Type B pancreatic cell (in vitro differentiated cells): ENCODE measurements around the gene TRIM10. TPM values are rescaled to one million over a fixed set of nuclear protein-coding genes. Genes with fewer than 3 reads are reported as not detected.
A peak's percentile ranks its signal among the peaks of the same experiment; 100 is the strongest.
"Not testable (repeated sequence)": the region's sequence is repeated elsewhere in the genome, so short reads cannot be mapped to it uniquely, and the experiment has no call there.

Source experiments
- DNase-seq: peaks from one replicate; pipeline ENCODE4 v3.0.0; 2021; ENCODE audit warnings: mixed read lengths; ENCODE audit not compliant: unreplicated experiment; ENCODE audit errors: extremely low spot score
- H3K27ac Mint-ChIP-seq: 2 replicates; pipeline ENCODE4 v1.8.0; 2021; ENCODE audit warnings: mild to moderate bottlenecking, mixed read lengths
- H3K27me3 Mint-ChIP-seq: 2 replicates; pipeline ENCODE4 v1.8.0; 2021; ENCODE audit warnings: mixed read lengths
- H3K36me3 Mint-ChIP-seq: 2 replicates; pipeline ENCODE4 v1.8.0; 2021; ENCODE audit warnings: mixed read lengths
- H3K4me1 Mint-ChIP-seq: one replicate; pipeline ENCODE4 v1.8.0; 2021; ENCODE audit warnings: mixed read lengths; ENCODE audit not compliant: unreplicated experiment
- H3K4me3 Mint-ChIP-seq: 2 replicates; pipeline ENCODE4 v1.8.0; 2021; ENCODE audit warnings: mild to moderate bottlenecking, mixed read lengths
- H3K9me3 Mint-ChIP-seq: 2 replicates; pipeline ENCODE4 v1.8.0; 2021; ENCODE audit warnings: mixed read lengths
- CTCF ChIP-seq: fragments of 200-600 bp; sonication (generic); conservative IDR thresholded peaks from 2 replicates; pipeline ENCODE4 v1.5.0; 2021; ENCODE audit warnings: antibody characterized with exemption, mild to moderate bottlenecking
- total RNA-seq: library from RNA; stranded (reverse); gene quantifications from 2 replicates; pipeline ENCODE4 v1.2.1, GENCODE V29; 2021; ENCODE audit warnings: low replicate concordance

Gene TRIM10
- total RNA-seq, 1 donor from 2014 or later, result not detected

DNA sequence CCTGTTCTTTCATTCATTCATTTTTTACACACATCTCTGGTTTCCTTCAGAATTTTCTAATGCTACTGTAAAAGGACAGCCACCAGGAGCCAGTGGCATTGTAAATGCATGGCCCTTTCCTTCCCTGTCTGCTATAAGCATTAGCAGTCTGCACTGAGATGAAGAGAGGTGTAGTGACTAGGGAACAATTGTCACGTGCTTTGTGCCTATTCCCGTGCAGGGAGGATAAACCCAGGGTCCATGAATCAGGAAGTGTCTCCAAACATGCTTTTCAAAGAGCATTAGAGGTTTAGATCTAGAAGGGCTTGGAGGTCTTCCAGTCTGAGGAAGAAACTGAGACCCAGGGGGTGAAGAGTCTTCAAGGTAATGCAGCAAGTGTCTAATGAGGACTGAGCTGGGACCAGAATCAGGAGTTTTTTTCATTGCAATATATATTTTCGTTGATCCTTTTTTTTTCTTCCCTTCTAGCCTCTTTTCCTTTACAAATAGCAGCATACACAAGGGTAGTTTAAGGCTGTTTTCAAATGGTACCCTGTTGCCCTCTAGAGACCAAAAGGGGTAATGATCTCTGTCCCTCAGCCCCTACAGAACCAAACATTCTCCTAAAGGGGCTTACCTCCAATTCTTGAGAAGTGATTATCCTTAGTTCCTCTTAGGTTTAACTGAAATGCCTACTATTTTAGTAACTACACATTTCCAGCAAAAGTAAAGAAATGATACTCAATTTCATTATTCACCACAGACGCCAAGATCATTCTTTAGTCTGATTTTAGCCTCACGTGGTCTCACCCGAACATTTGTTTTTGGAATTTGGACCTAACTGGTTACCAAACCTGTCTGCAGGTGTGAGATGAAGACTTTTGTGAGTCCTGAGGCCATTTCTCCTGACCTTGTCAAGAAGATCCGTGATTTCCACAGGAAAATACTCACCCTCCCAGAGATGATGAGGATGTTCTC is 8.9 kb upstream of the TRIM10 start:
- peak; percentile 78 for TF ChIP-seq CTCF
- H3K27ac Mint-ChIP-seq, result no peak overlapping the region
- no peak for DNase-seq
- H3K4me3 Mint-ChIP-seq, result no peak overlapping the region
- no peaks in the 10 kb centered on the region for H3K4me1 Mint-ChIP-seq
- H3K9me3 Mint-ChIP-seq, result no peaks in the 10 kb centered on the region
- no peaks in the 10 kb centered on the region for H3K36me3 Mint-ChIP-seq
- H3K27me3 Mint-ChIP-seq, result peaks cover 92% of the 10 kb centered on the region

- no peaks in the 10 kb centered on the region for H3K9me3 Mint-ChIP-seq
- H3K4me3 Mint-ChIP-seq, result no peak overlapping the region
- no peaks in the 10 kb centered on the region for H3K4me1 Mint-ChIP-seq
- H3K27me3 Mint-ChIP-seq, result peaks cover 91% of the 10 kb centered on the region
- no peak overlapping the region for H3K27ac Mint-ChIP-seq
- H3K36me3 Mint-ChIP-seq, result no peaks in the 10 kb centered on the region
- TF ChIP-seq CTCF, result no peak
- DNase-seq, result no peak
Observed at GRCh38 chr6:30168741-30169140, 7.7 kb upstream of the TRIM10 start.

- no peak for TF ChIP-seq CTCF
- peaks cover 78% of the 10 kb centered on the region for H3K27me3 Mint-ChIP-seq
- no peak overlapping the region for H3K4me3 Mint-ChIP-seq
- no peak for DNase-seq
- H3K4me1 Mint-ChIP-seq, result no peaks in the 10 kb centered on the region
- H3K27ac Mint-ChIP-seq, result no peak overlapping the region
- no peaks in the 10 kb centered on the region for H3K9me3 Mint-ChIP-seq
- no peaks in the 10 kb centered on the region for H3K36me3 Mint-ChIP-seq
Observed at GRCh38 chr6:30167101-30167500, 6.1 kb upstream of the TRIM10 start.

- H3K36me3 Mint-ChIP-seq, H3K27ac Mint-ChIP-seq, H3K9me3 Mint-ChIP-seq, H3K4me1 Mint-ChIP-seq, H3K4me3 Mint-ChIP-seq, DNase-seq: not testable (repeated sequence)
- H3K27me3 Mint-ChIP-seq, result peaks cover 70% of the 10 kb centered on the region
Observed at GRCh38 chr6:30165238-30165637, 4.2 kb upstream of the TRIM10 start.

DNA sequence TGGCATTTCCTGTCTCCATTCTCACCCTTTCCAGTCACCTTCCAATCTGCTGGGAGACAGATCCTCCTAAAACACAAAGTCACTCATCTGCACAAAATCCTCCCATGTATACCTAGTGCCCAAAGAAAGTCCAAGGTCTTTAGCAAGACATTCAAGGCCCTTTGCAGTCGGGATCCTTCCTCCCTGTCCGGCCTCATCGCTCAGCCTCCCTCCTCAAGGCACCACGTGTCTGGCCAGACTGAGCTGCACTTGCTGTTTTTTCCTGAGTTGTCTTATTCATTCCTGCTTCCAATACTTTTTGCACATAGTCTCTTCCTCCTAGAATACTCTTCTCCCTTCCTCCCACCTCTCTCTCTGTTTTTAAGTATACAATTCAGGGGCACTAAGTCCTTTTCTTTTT is 3.7 kb upstream of the TRIM10 start:
- Mint-ChIP-seq H3K27ac (no peak overlapping the region), H3K27me3 (peaks cover 70% of the 10 kb centered on the region), H3K36me3 (no peaks in the 10 kb centered on the region), H3K4me3 (no peak overlapping the region), H3K4me1 (no peaks in the 10 kb centered on the region), H3K9me3 (no peaks in the 10 kb centered on the region)
- no peak for TF ChIP-seq CTCF
- DNase-seq, result no peak

DNA sequence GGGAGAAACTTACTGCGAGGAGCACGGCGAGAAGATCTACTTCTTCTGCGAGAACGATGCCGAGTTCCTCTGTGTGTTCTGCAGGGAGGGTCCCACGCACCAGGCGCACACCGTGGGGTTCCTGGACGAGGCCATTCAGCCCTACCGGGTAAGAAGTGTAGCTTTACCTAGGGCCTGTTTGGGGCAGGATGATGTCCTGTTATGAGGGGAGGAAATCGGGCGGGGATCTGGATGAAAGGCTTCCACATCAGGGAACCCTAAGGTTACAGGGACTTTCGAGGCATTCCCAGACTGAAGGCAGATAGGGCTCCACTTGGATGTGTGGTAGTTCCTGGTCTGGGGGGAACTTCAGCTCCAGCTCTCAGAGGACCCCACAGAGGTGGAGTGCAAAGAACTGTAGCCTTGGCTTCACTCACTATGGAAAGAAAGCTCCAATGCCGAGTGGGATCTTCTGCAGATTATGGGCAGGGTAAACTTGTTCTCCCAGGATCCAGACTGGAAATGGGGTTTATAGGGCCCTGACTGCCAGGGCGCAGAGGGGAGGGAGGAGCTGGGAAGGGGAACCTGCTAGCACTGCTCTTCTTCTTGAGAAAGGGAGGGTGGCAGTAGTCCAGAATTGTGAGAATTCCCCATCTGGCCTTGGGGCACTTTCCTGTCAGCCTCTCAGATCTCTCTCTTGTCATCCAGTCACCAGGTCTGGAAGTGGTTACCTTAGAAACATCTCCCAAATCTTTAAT is 3.1 kb upstream of the TRIM10 start:
- H3K27me3 Mint-ChIP-seq, result peaks cover 70% of the 10 kb centered on the region
- no peaks in the 10 kb centered on the region for H3K9me3 Mint-ChIP-seq
- H3K36me3 Mint-ChIP-seq, result no peaks in the 10 kb centered on the region
- no peak overlapping the region for H3K27ac Mint-ChIP-seq
- H3K4me3 Mint-ChIP-seq, result no peak overlapping the region
- H3K4me1 Mint-ChIP-seq, result no peaks in the 10 kb centered on the region
- no peak for TF ChIP-seq CTCF
- DNase-seq, result no peak
